GM18526 (cell line): ENCODE data around the gene ABCC12.

ENCODE experiments used
- POLR2A ChIP-seq: IDR thresholded peaks from 3 replicates; pipeline ENCODE4 v1.6.1; 2011; ENCODE audit not compliant: insufficient read length; ENCODE audit errors: extremely low read depth

ABCC12 gene

DNA sequence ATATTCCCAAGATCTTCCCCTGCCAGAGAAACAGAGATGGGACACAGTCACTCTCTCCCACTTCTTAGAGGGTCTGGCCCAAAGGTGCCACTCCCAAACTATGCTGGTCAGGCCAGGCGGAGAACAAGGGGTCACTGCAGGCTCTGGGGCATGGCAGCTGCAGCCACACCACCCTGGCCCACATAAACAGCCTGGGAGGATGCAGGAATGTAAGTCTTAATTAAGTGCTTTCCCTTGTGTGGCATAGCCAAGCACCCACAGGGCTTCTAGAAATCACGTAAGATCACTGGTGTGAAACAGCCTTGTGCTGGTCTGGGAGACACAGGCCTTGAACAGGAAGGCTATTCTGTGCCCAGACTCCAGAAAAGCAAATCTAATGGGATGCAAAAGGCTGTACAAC is 31.5 kb downstream of the ABCC12 start:
- TF ChIP-seq POLR2A, result no peak

DNA sequence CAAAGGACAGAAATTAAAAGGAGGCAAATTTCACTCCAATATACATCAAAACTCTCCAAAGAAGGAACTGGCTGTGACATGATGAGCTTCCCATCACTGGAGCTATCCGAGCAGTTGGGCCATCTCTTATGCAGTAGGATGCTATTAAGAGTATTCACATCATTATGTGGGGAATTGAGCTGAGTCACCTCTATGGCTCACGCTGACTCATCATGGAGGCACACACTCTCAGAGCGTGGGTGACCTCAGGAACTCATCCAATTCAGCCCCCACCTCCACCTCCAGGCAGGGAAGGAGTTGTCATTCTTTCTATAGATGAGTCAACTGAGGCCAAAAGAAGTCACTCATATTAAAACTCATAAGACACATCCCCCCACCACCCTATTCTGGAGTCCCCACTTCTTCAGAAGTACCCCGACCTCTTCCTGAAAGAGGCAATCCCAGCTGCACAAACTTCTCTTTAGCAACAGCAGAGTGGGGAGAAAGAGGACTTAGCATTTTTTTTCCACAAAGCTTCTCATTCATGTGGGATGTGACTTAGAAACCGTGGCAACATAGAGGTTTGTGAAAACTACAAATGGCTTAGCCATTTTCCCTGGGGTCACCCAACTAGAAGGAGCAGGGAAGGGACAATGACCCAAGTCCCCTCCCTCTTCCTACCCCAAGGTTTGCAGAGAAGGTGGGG is 32.5 kb downstream of the ABCC12 start:
- no peak for TF ChIP-seq POLR2A

- TF ChIP-seq POLR2A, result no peak
Observed at GRCh38 chr16:48121276-48121675, 34.5 kb downstream of the ABCC12 start.

DNA sequence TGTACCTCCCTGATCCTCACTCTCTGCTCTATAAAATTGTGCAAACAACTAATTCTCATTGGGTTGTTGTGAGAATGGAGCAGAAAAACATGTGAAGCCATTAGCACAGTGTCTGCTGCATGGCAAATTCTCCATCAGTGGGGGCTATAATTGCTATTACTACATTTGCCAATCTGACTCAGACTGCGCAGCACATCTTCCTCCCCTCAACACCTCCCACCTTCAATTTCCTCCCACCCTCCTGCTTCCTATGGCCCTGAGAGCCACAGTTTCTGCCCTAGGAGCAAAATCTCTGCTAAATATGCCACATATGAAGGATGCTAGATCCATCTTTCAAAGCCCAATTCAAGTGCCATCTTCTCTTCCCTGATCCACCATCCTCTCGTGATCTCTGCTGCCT is 37.0 kb downstream of the ABCC12 start:
- no peak for TF ChIP-seq POLR2A

DNA sequence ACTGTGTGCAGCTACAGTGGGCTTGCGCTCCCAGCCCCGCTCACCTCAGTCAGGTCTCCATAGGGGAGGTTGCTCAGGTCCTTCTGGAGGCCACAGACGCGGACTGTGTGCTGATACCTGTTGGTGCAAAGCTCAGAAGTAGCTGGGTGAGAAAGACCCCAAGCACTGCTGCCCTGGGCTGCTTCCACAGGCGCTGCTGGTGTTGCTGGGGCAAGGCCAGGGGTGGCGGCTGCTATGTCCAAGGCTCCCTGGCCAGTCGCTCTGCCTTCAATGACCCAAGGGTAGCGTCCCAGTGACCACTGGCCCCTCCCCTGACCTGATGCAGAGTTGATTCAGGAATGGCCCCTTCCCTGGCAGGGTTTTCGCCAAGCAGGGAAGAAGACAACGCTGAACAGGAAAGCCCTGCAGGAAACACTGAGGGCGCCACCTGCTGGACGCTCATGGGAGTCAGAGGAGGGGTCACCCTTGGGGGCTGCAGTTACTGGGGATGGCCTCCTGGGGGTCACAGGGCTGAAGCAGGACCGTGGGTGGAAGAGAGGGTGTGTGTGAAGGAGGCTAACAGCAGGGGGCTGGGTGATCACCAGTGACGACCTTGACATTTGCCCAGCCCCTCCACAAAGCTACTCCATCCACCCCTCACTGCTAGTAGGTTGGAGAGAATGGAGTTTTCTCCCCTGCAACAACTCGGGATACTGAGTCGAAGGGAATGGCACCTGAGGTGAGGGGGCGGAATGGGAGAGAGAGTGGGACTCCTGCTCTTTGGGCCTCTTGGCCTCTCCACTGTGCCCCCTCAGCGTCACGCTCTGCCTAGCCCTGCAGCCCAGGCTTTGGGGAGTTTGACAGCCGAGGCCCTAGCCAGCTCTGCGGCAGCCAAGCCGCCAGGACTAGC is 38.3 kb downstream of the ABCC12 start:
- TF ChIP-seq POLR2A, result no peak

DNA sequence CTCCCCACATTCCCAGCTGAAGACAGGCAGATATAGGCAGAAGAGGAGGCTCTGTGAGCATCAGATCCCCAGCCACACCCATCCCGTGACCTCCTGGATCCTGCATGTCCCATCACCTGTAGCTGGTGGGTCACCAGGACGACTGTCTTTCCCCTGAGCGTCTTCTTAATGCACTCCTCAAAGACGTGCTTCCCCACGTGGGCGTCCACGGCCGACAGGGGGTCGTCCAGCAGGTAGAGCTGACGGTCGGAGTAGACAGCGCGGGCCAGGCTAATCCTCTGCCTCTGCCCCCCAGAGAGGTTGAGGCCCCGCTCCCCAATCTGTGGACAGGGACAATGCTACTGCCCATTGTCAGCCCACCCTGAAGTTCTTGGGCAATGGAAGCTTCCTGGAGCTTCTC is 40.5 kb downstream of the ABCC12 start:
- TF ChIP-seq POLR2A, result no peak

DNA sequence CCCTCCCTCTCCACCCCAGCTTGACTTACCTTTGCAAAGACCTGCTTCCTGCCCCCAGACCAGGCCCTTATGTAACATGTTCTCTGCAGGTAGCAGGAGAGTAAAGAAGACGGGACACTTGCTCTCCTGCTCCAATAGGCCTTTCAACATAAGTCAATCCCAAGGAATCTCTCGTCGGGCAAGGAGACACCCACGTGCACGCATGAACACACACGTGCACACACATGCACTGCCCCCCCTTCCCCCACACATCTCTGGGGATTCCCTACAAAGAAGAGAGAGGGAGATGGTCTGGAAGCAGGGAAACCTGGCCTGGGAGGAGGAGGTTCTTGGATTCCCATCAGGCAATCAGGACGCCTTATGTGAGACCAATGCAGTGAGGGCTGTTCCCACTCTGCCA is 41.4 kb downstream of the ABCC12 start:
- TF ChIP-seq POLR2A, result no peak

DNA sequence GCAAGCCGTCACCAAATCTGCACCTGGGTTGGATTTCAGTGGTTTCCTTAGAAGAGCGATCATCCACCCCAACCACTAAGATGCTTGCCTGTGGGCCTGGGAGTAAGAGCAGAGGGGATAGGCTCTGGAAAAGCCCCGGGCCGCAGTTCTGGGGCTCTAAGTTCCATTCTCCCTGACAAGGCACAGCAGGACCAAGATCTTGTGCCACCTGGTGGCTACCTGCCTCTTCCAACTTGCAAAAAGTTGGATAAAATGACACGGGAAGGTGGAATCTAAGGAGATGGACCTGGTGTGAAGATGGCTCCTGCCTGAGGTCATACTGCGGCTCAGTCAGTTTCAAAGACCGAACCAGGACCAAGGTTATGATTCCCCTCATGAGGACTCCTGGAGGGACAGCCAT is 42.3 kb downstream of the ABCC12 start:
- TF ChIP-seq POLR2A, result no peak

DNA sequence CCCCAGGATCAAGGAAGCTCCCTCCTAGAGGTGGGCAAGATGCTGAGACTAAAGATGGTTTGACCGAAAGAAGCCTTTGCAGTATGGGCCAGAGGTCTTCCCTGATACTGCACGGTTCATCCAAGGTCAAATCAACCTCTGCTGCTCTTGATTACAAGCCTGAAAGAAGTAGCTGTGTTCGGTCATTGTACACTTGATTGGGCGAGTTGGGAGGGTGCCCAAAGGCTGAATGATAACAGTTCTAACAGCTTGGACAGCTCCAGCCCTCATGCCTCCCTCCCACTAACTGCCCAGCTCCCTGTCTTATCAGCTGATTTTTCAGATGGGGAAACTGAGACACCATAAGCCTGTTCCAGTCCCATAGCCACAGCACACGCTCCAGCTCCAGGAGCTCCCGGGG is 42.8 kb downstream of the ABCC12 start:
- no peak for TF ChIP-seq POLR2A

- no peak for TF ChIP-seq POLR2A
Observed at GRCh38 chr16:48112600-48112999, 43.2 kb downstream of the ABCC12 start.

- no peak for TF ChIP-seq POLR2A
Observed at GRCh38 chr16:48110982-48111381, 44.8 kb downstream of the ABCC12 start.

DNA sequence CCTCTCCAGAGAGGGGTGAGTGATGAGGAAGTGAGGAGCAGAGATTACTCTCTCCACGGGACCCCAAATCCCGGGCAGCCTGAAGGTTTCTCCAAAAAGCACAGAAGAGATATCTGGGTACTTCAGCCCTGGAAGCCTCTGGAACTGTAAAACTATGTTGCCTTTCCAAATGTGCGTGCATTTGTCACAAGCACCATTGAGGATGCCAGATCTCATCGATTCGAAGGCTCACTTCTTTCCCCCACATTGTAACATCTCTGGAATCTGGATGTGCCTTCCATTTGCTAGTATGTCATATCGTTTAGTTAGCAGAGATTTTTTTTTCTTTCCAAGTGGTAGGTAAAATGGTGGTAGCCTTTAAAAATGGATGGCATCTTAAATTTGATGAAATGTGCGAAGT is 45.8 kb downstream of the ABCC12 start:
- TF ChIP-seq POLR2A, result no peak

GRCh38 chr16:48109475-48109874 is 46.3 kb downstream of the ABCC12 start:
- TF ChIP-seq POLR2A, result no peak

DNA sequence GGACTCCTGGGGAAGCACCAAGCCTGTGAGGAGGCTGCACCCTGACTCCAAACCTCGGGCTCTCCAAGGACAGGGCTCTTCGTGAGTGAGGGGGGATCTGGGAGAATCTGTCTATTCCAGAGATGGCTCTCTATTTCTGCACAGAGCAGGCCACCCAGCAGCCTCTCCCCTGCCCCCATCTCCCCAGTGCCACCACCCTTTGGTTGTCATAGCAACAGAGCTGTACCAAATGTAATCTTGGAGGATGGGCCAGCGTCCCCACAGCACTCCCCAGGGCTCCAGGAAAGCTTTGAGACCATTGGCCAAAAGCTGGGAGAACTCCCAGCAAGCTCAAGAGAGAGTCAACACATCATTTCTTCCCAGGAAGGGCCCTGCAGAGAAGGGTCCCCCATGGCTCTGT is 49.3 kb downstream of the ABCC12 start:
- no peak for TF ChIP-seq POLR2A
